ENCODE measurements around the gene NETO2.
"Not testable (repeated sequence)": the region's sequence is repeated elsewhere in the genome, so short reads cannot be mapped to it uniquely, and the experiment has no call there.

NETO2 gene

GRCh38 chr16:47063011-47063724, 80.6 kb downstream of the NETO2 start:
- no peak for DNase-seq

GRCh38 chr16:47061204-47061603, 82.5 kb downstream of the NETO2 start:
- DNase-seq: no peak

GRCh38 chr16:47060596-47060995, 83.1 kb downstream of the NETO2 start:
- DNase-seq: no peak

GRCh38 chr16:47059991-47060390, 83.8 kb downstream of the NETO2 start:
- no peak for DNase-seq

- not testable (repeated sequence) for DNase-seq
Observed at GRCh38 chr16:47059130-47059529, 84.6 kb downstream of the NETO2 start.

- DNase-seq: peak; percentile 20
Observed at GRCh38 chr16:47058295-47059086, 85.3 kb downstream of the NETO2 start.

GRCh38 chr16:47057630-47057993, 86.1 kb downstream of the NETO2 start:
- no peak for DNase-seq

- DNase-seq: no peak
Observed at GRCh38 chr16:47056688-47057629, 86.8 kb downstream of the NETO2 start.

GRCh38 chr16:47056061-47056460, 87.7 kb downstream of the NETO2 start:
- DNase-seq: not testable (repeated sequence)

- no peak for DNase-seq
Observed at GRCh38 chr16:47055136-47055885, 88.4 kb downstream of the NETO2 start.

GRCh38 chr16:47054306-47054705, 89.4 kb downstream of the NETO2 start:
- DNase-seq: no peak

GRCh38 chr16:47053895-47054294, 89.8 kb downstream of the NETO2 start:
- no peak for DNase-seq

GRCh38 chr16:47052666-47053640, 90.8 kb downstream of the NETO2 start:
- DNase-seq: no peak

- DNase-seq: no peak
Observed at GRCh38 chr16:47051031-47051430, 92.7 kb downstream of the NETO2 start.

GRCh38 chr16:47049901-47050583, 93.7 kb downstream of the NETO2 start:
- DNase-seq: no peak

- DNase-seq: no peak
Observed at GRCh38 chr16:47047524-47048203, 96.1 kb downstream of the NETO2 start.

- DNase-seq: no peak
Observed at GRCh38 chr16:47046726-47047523, 96.8 kb downstream of the NETO2 start.

- peak; percentile 14 for DNase-seq
Observed at GRCh38 chr16:47045459-47045858, 98.3 kb downstream of the NETO2 start.

- DNase-seq: peak; percentile 34
Observed at GRCh38 chr16:47045023-47045422, 98.7 kb downstream of the NETO2 start.

Measured in EL (cell line).